Activated CD8-positive, alpha-beta memory T cell treated with anti-CD3 and anti-CD28 coated beads for 36 hours (primary cell): ENCODE measurements around the gene DBP. TPM values are rescaled to one million over a fixed set of nuclear protein-coding genes. Genes with fewer than 3 reads are reported as not detected.

Experiments
- CTCF ChIA-PET: fragments of 350-600 bp; sonication (Branson Sonifier 250); formaldehyde crosslinking; loops from one replicate; lab custom pipeline; 2021; ENCODE audit warnings: antibody characterized with exemption; lab: Charles Lee
- POLR2A ChIA-PET: fragments of 350-600 bp; sonication (Branson Sonifier 250); formaldehyde crosslinking; loops from one replicate; lab custom pipeline; 2021; ENCODE audit warnings: antibody characterized with exemption; lab: Charles Lee
- total RNA-seq, 2 experiments: library from RNA; stranded (reverse); gene quantifications; one replicate each; pipeline ENCODE4 v1.2.3, GENCODE V29; 2021

Gene DBP
- total RNA-seq, 2 experiments from 2014 or later = 9.0 to 9.9 TPM

- POLR2A ChIA-PET = interaction anchor here (0.5 to 1.7 kb wide), 4 partner anchors 12 to 143 kb away, joined by 4 to 10 read pairs (median 4); no protein-coding TSS in a partner anchor
- CTCF ChIA-PET = interaction anchor here (0.9 to 1.8 kb wide), 9 partner anchors 10 to 469 kb away, joined by 3 to 12 read pairs (median 5); partner anchors contain the start of genes DBP, LIN7B and RUVBL2
Observed at GRCh38 chr19:48646001-48646721, 9.0 kb upstream of the DBP start, which contains the start of gene CA11. Gene CA11, minus strand, starts transcription at chr19:48646187. Its CDS starts 555 bp downstream, at chr19:48645632.

DNA sequence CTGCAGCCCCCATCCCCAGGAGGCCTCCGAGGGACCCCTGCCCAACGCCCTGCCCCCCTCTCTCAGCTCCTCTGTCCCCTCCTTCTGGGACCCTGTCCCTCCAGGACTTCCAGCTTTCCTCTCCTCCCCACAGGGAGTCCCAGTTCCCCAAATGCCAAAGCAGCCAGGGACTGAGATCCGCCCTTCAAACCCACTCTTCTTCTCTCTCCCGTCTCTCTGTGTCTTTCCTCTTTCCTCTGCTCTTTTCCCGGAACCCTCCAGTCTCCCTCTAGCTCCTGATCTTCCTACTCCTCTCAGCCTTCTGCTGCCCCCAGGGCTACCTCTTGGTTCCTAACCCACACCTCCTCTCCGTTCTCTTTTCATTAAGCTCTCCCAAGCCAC, 8.4 kb upstream of the DBP start:
- POLR2A ChIA-PET = interaction anchor here (0.8 to 1.7 kb wide), 4 partner anchors 11 to 79 kb away, joined by 3 to 4 read pairs (median 4); no protein-coding TSS in a partner anchor
- CTCF ChIA-PET = interaction anchor here (0.6 to 1.8 kb wide), 12 partner anchors 9 to 469 kb away, joined by 3 to 12 read pairs (median 4); partner anchors contain the start of genes DBP, LIN7B and RUVBL2

DNA sequence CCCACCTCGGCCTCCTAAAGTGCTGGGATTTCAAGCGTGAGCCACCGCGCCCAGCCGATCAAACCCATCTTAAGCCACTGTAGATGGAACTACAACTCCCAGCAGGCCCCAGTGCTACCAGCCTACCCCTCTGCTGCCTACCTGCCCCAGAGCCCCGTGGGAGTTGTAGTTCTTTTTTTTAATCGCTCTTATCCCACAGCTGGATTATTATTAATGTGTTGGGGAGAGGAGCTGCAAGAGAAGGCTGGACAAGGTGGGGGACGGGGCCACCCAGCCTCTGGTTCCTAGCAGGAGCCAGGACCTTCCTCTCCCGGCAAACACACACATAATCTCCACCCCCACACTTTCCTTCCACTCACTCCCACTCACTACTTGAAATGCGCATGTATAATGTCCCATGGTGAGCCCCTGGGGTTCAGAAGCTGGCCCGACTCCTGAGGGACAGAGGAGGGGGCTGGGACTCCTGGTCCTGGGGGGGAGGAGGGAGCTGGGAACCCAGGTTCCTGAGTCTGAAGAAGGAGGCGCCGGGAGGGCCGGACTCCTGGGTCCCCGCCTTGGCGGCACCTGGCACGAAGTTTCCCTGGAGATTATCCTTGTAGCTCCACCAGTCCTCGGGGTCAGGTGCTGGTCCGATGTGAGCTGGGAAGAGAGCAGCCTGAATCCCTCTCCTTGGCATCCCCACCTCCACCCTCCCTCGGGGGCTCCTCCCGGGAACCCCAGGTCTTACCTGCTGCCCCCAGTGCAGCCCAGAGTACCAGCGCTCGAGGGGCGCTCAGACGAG, 7.8 kb upstream of the DBP start:
- CTCF ChIA-PET = interaction anchor here (0.6 to 1.8 kb wide), 10 partner anchors 9 to 349 kb away, joined by 3 to 12 read pairs (median 5); partner anchors contain the start of genes DBP and RUVBL2

DNA sequence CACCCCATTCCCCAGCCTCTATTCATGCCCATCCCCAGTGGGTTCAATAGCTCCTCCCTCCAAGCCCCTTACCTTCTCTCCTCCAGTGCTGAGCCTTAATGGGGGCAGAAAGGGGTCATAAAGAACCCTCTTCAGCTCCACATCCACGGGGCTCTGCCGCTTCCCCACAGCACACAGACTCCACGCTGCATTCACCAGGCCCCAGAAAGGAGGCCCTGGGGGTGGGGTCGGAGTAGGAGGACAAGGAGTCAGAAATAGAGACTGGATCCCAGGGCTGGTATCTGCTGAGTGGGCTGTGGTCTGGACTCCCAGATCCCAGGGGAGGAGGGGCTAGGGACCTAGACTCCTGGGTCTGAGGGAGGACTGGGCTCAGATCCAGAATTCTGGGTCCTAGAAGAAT, 7.2 kb upstream of the DBP start:
- CTCF ChIA-PET = interaction anchor here (1.5 kb wide), 1 partner anchor 10 kb away, joined by 3 read pairs; no protein-coding TSS in a partner anchor
- POLR2A ChIA-PET = no interaction called here

More for the DNA sequence above, 7.8 kb upstream of the DBP start:
- POLR2A ChIA-PET = interaction anchor here (0.8 to 1.7 kb wide), 4 partner anchors 10 to 80 kb away, joined by 3 to 4 read pairs (median 4); no protein-coding TSS in a partner anchor

- POLR2A ChIA-PET = no interaction called here
- CTCF ChIA-PET = interaction anchor here (1.5 kb wide), 1 partner anchor 9 kb away, joined by 3 read pairs; no protein-coding TSS in a partner anchor
Observed at GRCh38 chr19:48642862-48643261, 5.7 kb upstream of the DBP start.

GRCh38 chr19:48641850-48642249, 4.7 kb upstream of the DBP start:
- POLR2A ChIA-PET = no interaction called here
- CTCF ChIA-PET = interaction anchor here (0.5 kb wide), 1 partner anchor 136 kb away, joined by 3 read pairs; no protein-coding TSS in a partner anchor

- ChIA-PET POLR2A (interaction anchor here (0.7 kb wide), 1 partner anchor 21 kb away, joined by 4 read pairs; no protein-coding TSS in a partner anchor), CTCF (interaction anchor here (0.7 kb wide), 1 partner anchor 196 kb away, joined by 3 read pairs; the partner anchor contains the start of gene HSD17B14)
Observed at GRCh38 chr19:48639483-48640375, 2.5 kb upstream of the DBP start.

- ChIA-PET CTCF (no interaction called here), POLR2A (no interaction called here)
Observed at GRCh38 chr19:48638831-48639381, 1.7 kb upstream of the DBP start.

GRCh38 chr19:48637948-48638830, 1.0 kb upstream of the DBP start:
- ChIA-PET CTCF (interaction anchor here (0.9 kb wide), 1 partner anchor 15 kb away, joined by 5 read pairs; no protein-coding TSS in a partner anchor), POLR2A (interaction anchor here (1.8 kb wide), 1 partner anchor 19 kb away, joined by 4 read pairs; the partner anchor contains the start of genes RPL18 and SPHK2)

GRCh38 chr19:48637449-48637947, 319 bp upstream of the DBP start:
- CTCF ChIA-PET = interaction anchor here (0.9 to 1.7 kb wide), 2 partner anchors 8 to 15 kb away, joined by 4 to 5 read pairs; partner anchors contain the start of gene CA11
- POLR2A ChIA-PET = interaction anchor here (0.6 to 1.8 kb wide), 3 partner anchors 14 to 242 kb away, joined by 4 to 10 read pairs (median 4); partner anchors contain the start of genes RPL18 and SPHK2

- ChIA-PET POLR2A (interaction anchor here (1.4 to 1.8 kb wide), 2 partner anchors 12 to 17 kb away, joined by 4 read pairs; partner anchors contain the start of genes RPL18 and SPHK2), CTCF (interaction anchor here (1.7 kb wide), 1 partner anchor 10 kb away, joined by 4 read pairs; the partner anchor contains the start of gene CA11)
Observed at GRCh38 chr19:48635966-48636858, 967 bp downstream of the DBP start.

GRCh38 chr19:48635263-48635965, 1.8 kb downstream of the DBP start:
- CTCF ChIA-PET = interaction anchor here (1.7 to 1.8 kb wide), 2 partner anchors 10 to 11 kb away, joined by 4 to 8 read pairs; partner anchors contain the start of gene CA11
- POLR2A ChIA-PET = interaction anchor here (1.3 to 2.8 kb wide), 2 partner anchors 10 to 18 kb away, joined by 4 to 22 read pairs; partner anchors contain the start of genes CA11, RPL18 and SPHK2

- CTCF ChIA-PET = interaction anchor here (0.7 to 1.9 kb wide), 5 partner anchors 9 to 315 kb away, joined by 3 to 8 read pairs (median 4); partner anchors contain the start of genes CA11, RPL18 and SPHK2
Observed at GRCh38 chr19:48634424-48635262, 2.5 kb downstream of the DBP start.

More at GRCh38 chr19:48634424-48635262, 2.5 kb downstream of the DBP start:
- POLR2A ChIA-PET = interaction anchor here (0.8 to 2.8 kb wide), 3 partner anchors 11 to 17 kb away, joined by 4 to 22 read pairs (median 4); partner anchors contain the start of genes CA11, RPL18 and SPHK2
